ENCODE results near the gene ANGPTL3. TPM values are rescaled to one million over a fixed set of nuclear protein-coding genes. Genes with fewer than 3 reads are reported as not detected.

ANGPTL3 gene
- polyA plus RNA-seq, 4 donors = 5.4 to 15.8 (median 8.4) TPM

DNA sequence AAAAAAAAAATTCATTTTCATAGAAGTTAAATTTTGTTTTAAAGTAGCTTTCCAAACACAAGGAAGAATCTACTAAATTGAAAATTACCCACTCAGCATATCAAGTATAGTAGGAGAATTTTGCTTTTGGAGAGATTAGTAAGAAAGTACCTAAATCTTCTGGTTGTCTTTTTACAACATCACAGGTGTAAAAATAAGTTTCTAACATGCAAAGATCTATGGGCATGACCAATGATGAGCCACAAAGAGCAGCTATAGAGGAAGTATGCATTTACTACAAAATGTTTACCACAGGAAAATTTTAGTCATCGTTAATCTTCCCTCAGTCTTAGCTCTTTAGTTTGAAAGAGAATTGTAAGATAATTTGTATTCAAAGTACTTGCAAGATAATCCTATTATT, 28.1 kb downstream of the ANGPTL3 start:
- DNase-seq (ENCODE audit: low read depth in 4 of 4, low spot score in 3 of 4) = no peak

GRCh38 chr1:62628506-62628905, 31.2 kb downstream of the ANGPTL3 start:
- no peak for DNase-seq (ENCODE audit: low read depth in 4 of 4, low spot score in 3 of 4)

- no peak for DNase-seq (ENCODE audit: low read depth in 4 of 4, low spot score in 3 of 4)
These were observed 40.2 kb downstream of the ANGPTL3 start for GRCh38 chr1:62637392-62638105.

GRCh38 chr1:62643283-62643682, 46.0 kb downstream of the ANGPTL3 start:
- DNase-seq (ENCODE audit: low read depth in 4 of 4, low spot score in 3 of 4) = no peak

DNA sequence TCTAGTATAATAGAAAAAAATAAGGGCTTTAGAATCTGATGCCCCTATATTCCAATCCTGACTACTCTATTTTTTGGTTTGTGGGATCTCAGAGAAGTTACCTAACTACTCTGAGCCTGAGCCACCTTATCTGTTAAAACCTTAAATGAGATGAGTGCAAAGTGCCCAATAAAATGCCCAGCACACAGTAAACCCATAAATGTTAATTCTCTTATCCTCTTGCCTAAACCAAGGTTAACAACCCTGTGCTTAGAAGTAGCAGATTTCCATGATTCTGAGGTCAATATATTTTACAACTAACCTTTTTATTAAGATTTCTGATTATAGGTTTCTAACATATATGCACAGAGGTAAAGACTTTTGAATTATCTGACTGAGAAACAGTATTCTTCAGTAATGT, 55.1 kb downstream of the ANGPTL3 start:
- DNase-seq (ENCODE audit: low read depth in 4 of 4, low spot score in 3 of 4) = no peak

GRCh38 chr1:62654744-62655143, 57.4 kb downstream of the ANGPTL3 start:
- DNase-seq (ENCODE audit: low read depth in 4 of 4, low spot score in 3 of 4) = no peak

Other genes starting within 250 kb of the ANGPTL3 start
- gene USP1, start 160.5 kb upstream of the ANGPTL3 start, polyA plus RNA-seq (ENCODE audit: insufficient read length in 4 of 4) = 10 to 100 TPM; 62.0 to 81.6 (median 78.5) TPM
- gene DOCK7, start 90.9 kb downstream of the ANGPTL3 start, polyA plus RNA-seq (ENCODE audit: insufficient read length in 4 of 4) = 10 to 100 TPM; 44.7 to 60.0 (median 52.5) TPM
- gene ATG4C, start 186.6 kb downstream of the ANGPTL3 start, polyA plus RNA-seq (ENCODE audit: insufficient read length in 4 of 4) = 10 to 100 TPM; 19.7 to 26.0 (median 23.7) TPM

Data from right renal pelvis (tissue), 4 donors.